ENCODE results near the gene FBLIM1.
"Not testable (repeated sequence)": the region's sequence is repeated elsewhere in the genome, so short reads cannot be mapped to it uniquely, and the experiment has no call there.

Gene FBLIM1

GRCh38 chr1:15816674-15817073, 58.1 kb downstream of the FBLIM1 start:
- DNase-seq (ENCODE audit: low read depth) = no peak

- DNase-seq (ENCODE audit: low read depth) = no peak
Observed at GRCh38 chr1:15820478-15820877, 61.9 kb downstream of the FBLIM1 start.

- DNase-seq (ENCODE audit: low read depth) = no peak
Observed at GRCh38 chr1:15825800-15826199, 67.2 kb downstream of the FBLIM1 start.

- no peak for DNase-seq (ENCODE audit: low read depth)
Observed at GRCh38 chr1:15826810-15827507, 68.4 kb downstream of the FBLIM1 start.

- DNase-seq (ENCODE audit: low read depth) = not testable (repeated sequence)
Observed at GRCh38 chr1:15827567-15827966, 69.0 kb downstream of the FBLIM1 start.

GRCh38 chr1:15828931-15829330, 70.3 kb downstream of the FBLIM1 start:
- not testable (repeated sequence) for DNase-seq (ENCODE audit: low read depth)

- DNase-seq (ENCODE audit: low read depth) = no peak
Observed at GRCh38 chr1:15830258-15830657, 71.7 kb downstream of the FBLIM1 start.

- no peak for DNase-seq (ENCODE audit: low read depth)
Observed at GRCh38 chr1:15833069-15833679, 74.6 kb downstream of the FBLIM1 start.

- no peak for DNase-seq (ENCODE audit: low read depth)
Observed at GRCh38 chr1:15833842-15834405, 75.3 kb downstream of the FBLIM1 start.

GRCh38 chr1:15834406-15835204, 76.0 kb downstream of the FBLIM1 start:
- DNase-seq (ENCODE audit: low read depth) = peak; percentile 81

- peak; percentile 28 for DNase-seq (ENCODE audit: low read depth)
Observed at GRCh38 chr1:15835205-15835740, 76.7 kb downstream of the FBLIM1 start.

GRCh38 chr1:15835741-15836510, 77.3 kb downstream of the FBLIM1 start:
- peak; percentile 98 for DNase-seq (ENCODE audit: low read depth)
